ENCODE data around the gene ROR1. TPM values are rescaled to one million over a fixed set of nuclear protein-coding genes. Genes with fewer than 3 reads are reported as not detected.

Gene ROR1
- total and polyA plus RNA-seq, 2 of the 13 experiments (the other 11 are each of a cell fraction or from before 2014, with no cell fraction given), result 0.58 to 2.3 TPM

DNA sequence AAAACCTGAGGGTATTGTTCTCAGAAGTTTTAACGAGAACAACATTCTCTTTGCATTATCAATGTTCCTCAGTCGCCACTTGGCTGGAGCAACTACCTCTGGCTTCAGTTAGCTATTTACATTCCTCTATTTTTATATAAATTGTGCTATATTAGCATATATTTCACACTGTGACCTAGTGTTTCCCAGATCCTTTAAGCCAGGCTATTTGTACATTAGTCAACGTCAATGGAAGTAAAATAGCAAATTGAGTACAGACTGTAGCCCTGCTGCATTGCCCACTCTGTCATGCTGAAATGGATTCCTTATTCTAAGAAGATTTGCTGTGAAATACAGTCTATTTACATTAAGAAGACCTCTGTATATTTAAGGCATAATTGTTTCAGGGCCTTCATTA is 213.8 kb downstream of the ROR1 start:
- Histone ChIP-seq H2AFZ (ENCODE audit: low read length) (no peak overlapping the region), H3K27ac (ENCODE audit: extremely low read length, insufficient read depth, low read length) (no peak overlapping the region), H4K20me1 (ENCODE audit: insufficient read depth, low read length) (no peaks in the 10 kb centered on the region), H3K27me3 (ENCODE audit: control insufficient read depth in 1 of 2, insufficient read depth in 2 of 2, low read length in 2 of 2) (no peaks in the 10 kb centered on the region), H3K79me2 (ENCODE audit: insufficient read depth, low read length) (no peaks in the 10 kb centered on the region), H3K4me2 (ENCODE audit: low read depth, low read length) (no peak overlapping the region), H3K36me3 (replicated peaks in 1 of 2; ENCODE audit: control insufficient read depth in 1 of 2, insufficient read depth in 2 of 2, low read length in 2 of 2) (no peaks in the 10 kb centered on the region), H3K9me3 (ENCODE audit: low read length) (no peaks in the 10 kb centered on the region), H3K9ac (ENCODE audit: insufficient read depth, low read depth, low read length) (no peak overlapping the region), H3K4me3 (replicated peaks in 1 of 3; ENCODE audit: insufficient read depth in 1 of 3, low read depth in 2 of 3, low read length in 3 of 3) (no peak overlapping the region), H3K4me1 (ENCODE audit: insufficient read depth, low read length) (no peaks in the 10 kb centered on the region)
- WGBS (ENCODE audit: low lambda C conversion rate), result 22% methylated on average over 3 of the region's 3 CpGs
- intact Hi-C loops (cut with micrococcal nuclease; ENCODE audit: unreplicated experiment), result no loop called here
- ATAC-seq (no peak), DNase-seq (ENCODE audit: low spot score) (no peak), FAIRE-seq (no peak)
- no TSS peak for BruUV-seq (replicated peaks)
- ChIA-PET POLR2A (no interaction called here), CTCF (ENCODE audit: low intra/inter-chr PET ratio, low total read pairs) (no interaction called here)
- in situ Hi-C loops (cut with HindIII; ENCODE audit: extremely low pct_ligation_motif_present, low pct_unique_long_range_greater_than_20kb), result no loop called here
- TF ChIP-seq, protein P1, sequence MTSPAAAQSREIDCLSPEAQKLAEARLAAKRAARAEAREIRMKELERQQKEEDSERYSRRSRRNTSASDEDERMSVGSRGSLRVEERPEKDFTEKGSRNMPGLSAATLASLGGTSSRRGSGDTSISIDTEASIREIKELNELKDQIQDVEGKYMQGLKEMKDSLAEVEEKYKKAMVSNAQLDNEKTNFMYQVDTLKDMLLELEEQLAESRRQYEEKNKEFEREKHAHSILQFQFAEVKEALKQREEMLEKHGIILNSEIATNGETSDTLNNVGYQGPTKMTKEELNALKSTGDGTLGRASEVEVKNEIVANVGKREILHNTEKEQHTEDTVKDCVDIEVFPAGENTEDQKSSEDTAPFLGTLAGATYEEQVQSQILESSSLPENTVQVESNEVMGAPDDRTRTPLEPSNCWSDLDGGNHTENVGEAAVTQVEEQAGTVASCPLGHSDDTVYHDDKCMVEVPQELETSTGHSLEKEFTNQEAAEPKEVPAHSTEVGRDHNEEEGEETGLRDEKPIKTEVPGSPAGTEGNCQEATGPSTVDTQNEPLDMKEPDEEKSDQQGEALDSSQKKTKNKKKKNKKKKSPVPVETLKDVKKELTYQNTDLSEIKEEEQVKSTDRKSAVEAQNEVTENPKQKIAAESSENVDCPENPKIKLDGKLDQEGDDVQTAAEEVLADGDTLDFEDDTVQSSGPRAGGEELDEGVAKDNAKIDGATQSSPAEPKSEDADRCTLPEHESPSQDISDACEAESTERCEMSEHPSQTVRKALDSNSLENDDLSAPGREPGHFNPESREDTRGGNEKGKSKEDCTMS (CRISPR knock-in tag; conservative IDR thresholded peaks at IDR 0.05), result no peak
- TF ChIP-seq KLF6 (CRISPR knock-in tag; IDR thresholded peaks at IDR 0.05) (no peak), TMF1 (CRISPR knock-in tag; IDR thresholded peaks at IDR 0.05; ENCODE audit: low read depth) (no peak), KLF15 (CRISPR knock-in tag; IDR thresholded peaks at IDR 0.05; ENCODE audit: borderline replicate concordance) (no peak), SMAD3 (CRISPR knock-in tag; IDR thresholded peaks at IDR 0.05) (no peak), ZZZ3 (CRISPR knock-in tag; IDR thresholded peaks at IDR 0.05; ENCODE audit: borderline replicate concordance) (no peak), JUND (CRISPR knock-in tag; IDR thresholded peaks at IDR 0.05) (no peak), TP53 (CRISPR knock-in tag; conservative IDR thresholded peaks at IDR 0.05) (no peak), ZNF780A (CRISPR knock-in tag; IDR thresholded peaks at IDR 0.05) (no peak)
- TF ChIP-seq, protein P2, sequence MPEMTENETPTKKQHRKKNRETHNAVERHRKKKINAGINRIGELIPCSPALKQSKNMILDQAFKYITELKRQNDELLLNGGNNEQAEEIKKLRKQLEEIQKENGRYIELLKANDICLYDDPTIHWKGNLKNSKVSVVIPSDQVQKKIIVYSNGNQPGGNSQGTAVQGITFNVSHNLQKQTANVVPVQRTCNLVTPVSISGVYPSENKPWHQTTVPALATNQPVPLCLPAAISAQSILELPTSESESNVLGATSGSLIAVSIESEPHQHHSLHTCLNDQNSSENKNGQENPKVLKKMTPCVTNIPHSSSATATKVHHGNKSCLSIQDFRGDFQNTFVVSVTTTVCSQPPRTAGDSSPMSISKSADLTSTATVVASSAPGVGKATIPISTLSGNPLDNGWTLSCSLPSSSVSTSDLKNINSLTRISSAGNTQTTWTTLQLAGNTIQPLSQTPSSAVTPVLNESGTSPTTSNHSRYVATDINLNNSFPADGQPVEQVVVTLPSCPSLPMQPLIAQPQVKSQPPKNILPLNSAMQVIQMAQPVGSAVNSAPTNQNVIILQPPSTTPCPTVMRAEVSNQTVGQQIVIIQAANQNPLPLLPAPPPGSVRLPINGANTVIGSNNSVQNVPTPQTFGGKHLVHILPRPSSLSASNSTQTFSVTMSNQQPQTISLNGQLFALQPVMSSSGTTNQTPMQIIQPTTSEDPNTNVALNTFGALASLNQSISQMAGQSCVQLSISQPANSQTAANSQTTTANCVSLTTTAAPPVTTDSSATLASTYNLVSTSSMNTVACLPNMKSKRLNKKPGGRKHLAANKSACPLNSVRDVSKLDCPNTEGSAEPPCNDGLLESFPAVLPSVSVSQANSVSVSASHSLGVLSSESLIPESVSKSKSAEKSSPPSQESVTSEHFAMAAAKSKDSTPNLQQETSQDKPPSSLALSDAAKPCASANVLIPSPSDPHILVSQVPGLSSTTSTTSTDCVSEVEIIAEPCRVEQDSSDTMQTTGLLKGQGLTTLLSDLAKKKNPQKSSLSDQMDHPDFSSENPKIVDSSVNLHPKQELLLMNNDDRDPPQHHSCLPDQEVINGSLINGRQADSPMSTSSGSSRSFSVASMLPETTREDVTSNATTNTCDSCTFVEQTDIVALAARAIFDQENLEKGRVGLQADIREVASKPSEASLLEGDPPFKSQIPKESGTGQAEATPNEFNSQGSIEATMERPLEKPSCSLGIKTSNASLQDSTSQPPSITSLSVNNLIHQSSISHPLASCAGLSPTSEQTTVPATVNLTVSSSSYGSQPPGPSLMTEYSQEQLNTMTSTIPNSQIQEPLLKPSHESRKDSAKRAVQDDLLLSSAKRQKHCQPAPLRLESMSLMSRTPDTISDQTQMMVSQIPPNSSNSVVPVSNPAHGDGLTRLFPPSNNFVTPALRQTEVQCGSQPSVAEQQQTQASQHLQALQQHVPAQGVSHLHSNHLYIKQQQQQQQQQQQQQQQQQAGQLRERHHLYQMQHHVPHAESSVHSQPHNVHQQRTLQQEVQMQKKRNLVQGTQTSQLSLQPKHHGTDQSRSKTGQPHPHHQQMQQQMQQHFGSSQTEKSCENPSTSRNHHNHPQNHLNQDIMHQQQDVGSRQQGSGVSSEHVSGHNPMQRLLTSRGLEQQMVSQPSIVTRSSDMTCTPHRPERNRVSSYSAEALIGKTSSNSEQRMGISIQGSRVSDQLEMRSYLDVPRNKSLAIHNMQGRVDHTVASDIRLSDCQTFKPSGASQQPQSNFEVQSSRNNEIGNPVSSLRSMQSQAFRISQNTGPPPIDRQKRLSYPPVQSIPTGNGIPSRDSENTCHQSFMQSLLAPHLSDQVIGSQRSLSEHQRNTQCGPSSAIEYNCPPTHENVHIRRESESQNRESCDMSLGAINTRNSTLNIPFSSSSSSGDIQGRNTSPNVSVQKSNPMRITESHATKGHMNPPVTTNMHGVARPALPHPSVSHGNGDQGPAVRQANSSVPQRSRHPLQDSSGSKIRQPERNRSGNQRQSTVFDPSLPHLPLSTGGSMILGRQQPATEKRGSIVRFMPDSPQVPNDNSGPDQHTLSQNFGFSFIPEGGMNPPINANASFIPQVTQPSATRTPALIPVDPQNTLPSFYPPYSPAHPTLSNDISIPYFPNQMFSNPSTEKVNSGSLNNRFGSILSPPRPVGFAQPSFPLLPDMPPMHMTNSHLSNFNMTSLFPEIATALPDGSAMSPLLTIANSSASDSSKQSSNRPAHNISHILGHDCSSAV (CRISPR knock-in tag; IDR thresholded peaks at IDR 0.05; ENCODE audit: borderline replicate concordance), result no peak
- TF ChIP-seq, protein P3, sequence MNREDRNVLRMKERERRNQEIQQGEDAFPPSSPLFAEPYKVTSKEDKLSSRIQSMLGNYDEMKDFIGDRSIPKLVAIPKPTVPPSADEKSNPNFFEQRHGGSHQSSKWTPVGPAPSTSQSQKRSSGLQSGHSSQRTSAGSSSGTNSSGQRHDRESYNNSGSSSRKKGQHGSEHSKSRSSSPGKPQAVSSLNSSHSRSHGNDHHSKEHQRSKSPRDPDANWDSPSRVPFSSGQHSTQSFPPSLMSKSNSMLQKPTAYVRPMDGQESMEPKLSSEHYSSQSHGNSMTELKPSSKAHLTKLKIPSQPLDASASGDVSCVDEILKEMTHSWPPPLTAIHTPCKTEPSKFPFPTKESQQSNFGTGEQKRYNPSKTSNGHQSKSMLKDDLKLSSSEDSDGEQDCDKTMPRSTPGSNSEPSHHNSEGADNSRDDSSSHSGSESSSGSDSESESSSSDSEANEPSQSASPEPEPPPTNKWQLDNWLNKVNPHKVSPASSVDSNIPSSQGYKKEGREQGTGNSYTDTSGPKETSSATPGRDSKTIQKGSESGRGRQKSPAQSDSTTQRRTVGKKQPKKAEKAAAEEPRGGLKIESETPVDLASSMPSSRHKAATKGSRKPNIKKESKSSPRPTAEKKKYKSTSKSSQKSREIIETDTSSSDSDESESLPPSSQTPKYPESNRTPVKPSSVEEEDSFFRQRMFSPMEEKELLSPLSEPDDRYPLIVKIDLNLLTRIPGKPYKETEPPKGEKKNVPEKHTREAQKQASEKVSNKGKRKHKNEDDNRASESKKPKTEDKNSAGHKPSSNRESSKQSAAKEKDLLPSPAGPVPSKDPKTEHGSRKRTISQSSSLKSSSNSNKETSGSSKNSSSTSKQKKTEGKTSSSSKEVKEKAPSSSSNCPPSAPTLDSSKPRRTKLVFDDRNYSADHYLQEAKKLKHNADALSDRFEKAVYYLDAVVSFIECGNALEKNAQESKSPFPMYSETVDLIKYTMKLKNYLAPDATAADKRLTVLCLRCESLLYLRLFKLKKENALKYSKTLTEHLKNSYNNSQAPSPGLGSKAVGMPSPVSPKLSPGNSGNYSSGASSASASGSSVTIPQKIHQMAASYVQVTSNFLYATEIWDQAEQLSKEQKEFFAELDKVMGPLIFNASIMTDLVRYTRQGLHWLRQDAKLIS (CRISPR knock-in tag; IDR thresholded peaks at IDR 0.05), result no peak

All from HepG2 (cell line).